Duodenal mucosa (tissue), 2 donors: Measurements from ENCODE around the gene SRPRB.

Experiments
- H3K27ac ChIP-seq: one replicate; pipeline ENCODE4 v1.7.0; 2013; ENCODE audit warnings: low read depth, low read length
- H3K27me3 ChIP-seq, 2 donors: one replicate each; pipeline ENCODE4 v1.7.0; 2013; ENCODE audit warnings: low read length in 2 of 2, control low read depth in 1 of 2; ENCODE audit not compliant: insufficient read depth in 2 of 2, control insufficient read depth in 1 of 2
- H3K36me3 ChIP-seq, 2 donors: one replicate each; pipeline ENCODE4 v1.7.0; 2013; ENCODE audit warnings: low read length in 2 of 2, control low read depth in 1 of 2; ENCODE audit not compliant: insufficient read depth in 2 of 2, control insufficient read depth in 1 of 2
- H3K4me1 ChIP-seq, 2 donors: one replicate each; pipeline ENCODE4 v1.7.0; 2013; ENCODE audit warnings: low read length in 2 of 2, control low read depth in 1 of 2; ENCODE audit not compliant: insufficient read depth in 2 of 2, control insufficient read depth in 1 of 2
- H3K4me3 ChIP-seq, 2 donors: one replicate each; pipeline ENCODE4 v1.7.0; 2013; ENCODE audit warnings: low read length in 2 of 2, low read depth in 1 of 2
- H3K9ac ChIP-seq, 2 donors: one replicate each; pipeline ENCODE4 v1.7.0; 2013; ENCODE audit warnings: low read length in 2 of 2, low read depth in 1 of 2
- H3K9me3 ChIP-seq, 2 donors: one replicate each; pipeline ENCODE4 v1.7.0; 2013; ENCODE audit warnings: low read length in 2 of 2, control low read depth in 1 of 2; ENCODE audit not compliant: control insufficient read depth in 1 of 2

The SRPRB gene

GRCh38 chr3:133805702-133806475 lies at the start of gene SRPRB:
TSS of gene SRPRB (plus strand) at chr3:133805815. CDS start at chr3:133805849, 34 bp downstream.
- Histone ChIP-seq H3K27ac (peak within 1 kb of the TSS; percentile 54), H3K36me3 (peaks cover 13 to 16% of the 10 kb centered on the region in 2 donors), H3K4me3 (peak within 1 kb of the TSS; percentile 84 to 91), H3K9me3 (no peaks in the 10 kb centered on the region), H3K27me3 (no peaks in the 10 kb centered on the region), H3K9ac (peak within 1 kb of the TSS; percentile 65 to 77), H3K4me1 (peaks cover 9 to 16% of the 10 kb centered on the region in 2 donors)

- Histone ChIP-seq H3K9ac (no peak overlapping the region), H3K27me3 (no peaks in the 10 kb centered on the region), H3K4me1 (no peaks in the 10 kb centered on the region), H3K4me3 (no peak overlapping the region), H3K36me3 (no peaks in the 10 kb centered on the region), H3K9me3 (no peaks in the 10 kb centered on the region), H3K27ac (no peak overlapping the region)
Observed at GRCh38 chr3:133756716-133757694, 48.6 kb upstream of the SRPRB start.

- H3K9me3 ChIP-seq: no peaks in the 10 kb centered on the region
- H3K27ac ChIP-seq: no peak overlapping the region
- H3K36me3 ChIP-seq: no peaks in the 10 kb centered on the region
- no peak overlapping the region for H3K4me3 ChIP-seq
- no peak overlapping the region for H3K9ac ChIP-seq
- no peaks in the 10 kb centered on the region for H3K4me1 ChIP-seq
- H3K27me3 ChIP-seq: no peaks in the 10 kb centered on the region
Observed at GRCh38 chr3:133757701-133758567, 47.7 kb upstream of the SRPRB start.

GRCh38 chr3:133758568-133758928 lies 47.1 kb upstream of the SRPRB start:
- no peaks in the 10 kb centered on the region for H3K4me1 ChIP-seq
- H3K4me3 ChIP-seq: no peak overlapping the region
- no peaks in the 10 kb centered on the region for H3K27me3 ChIP-seq
- no peaks in the 10 kb centered on the region for H3K9me3 ChIP-seq
- H3K9ac ChIP-seq: no peak overlapping the region
- H3K36me3 ChIP-seq: no peaks in the 10 kb centered on the region
- H3K27ac ChIP-seq: no peak overlapping the region

GRCh38 chr3:133758964-133759739 lies 46.5 kb upstream of the SRPRB start:
- no peak overlapping the region for H3K27ac ChIP-seq
- H3K9me3 ChIP-seq: no peaks in the 10 kb centered on the region
- no peaks in the 10 kb centered on the region for H3K36me3 ChIP-seq
- no peak overlapping the region for H3K4me3 ChIP-seq
- no peak overlapping the region for H3K9ac ChIP-seq
- no peaks in the 10 kb centered on the region for H3K27me3 ChIP-seq
- H3K4me1 ChIP-seq: no peaks in the 10 kb centered on the region

- Histone ChIP-seq H3K36me3 (no peaks in the 10 kb centered on the region), H3K4me3 (no peak overlapping the region), H3K27ac (no peak overlapping the region), H3K9me3 (no peaks in the 10 kb centered on the region), H3K4me1 (no peaks in the 10 kb centered on the region), H3K27me3 (no peaks in the 10 kb centered on the region), H3K9ac (no peak overlapping the region)
Observed at GRCh38 chr3:133759740-133760305, 45.8 kb upstream of the SRPRB start.

- Histone ChIP-seq H3K9ac (no peak overlapping the region), H3K36me3 (no peaks in the 10 kb centered on the region), H3K27me3 (no peaks in the 10 kb centered on the region), H3K4me1 (no peaks in the 10 kb centered on the region), H3K9me3 (no peaks in the 10 kb centered on the region), H3K4me3 (no peak overlapping the region), H3K27ac (no peak overlapping the region)
Observed at GRCh38 chr3:133760916-133761315, 44.7 kb upstream of the SRPRB start.

GRCh38 chr3:133761605-133762484 lies 43.8 kb upstream of the SRPRB start:
- Histone ChIP-seq H3K36me3 (no peaks in the 10 kb centered on the region), H3K27ac (no peak overlapping the region), H3K9me3 (no peaks in the 10 kb centered on the region), H3K27me3 (no peaks in the 10 kb centered on the region), H3K4me1 (no peaks in the 10 kb centered on the region), H3K4me3 (no peak overlapping the region), H3K9ac (no peak overlapping the region)
